GM23338 (cell line): ENCODE results near the gene CST3.

Experiments
- CTCF ChIP-seq, 2 experiments: fragments of 200-600 bp in 1 of 2; sonication (generic) in 1 of 2; conservative IDR thresholded peaks; 2 replicates each; pipeline versions ENCODE4 v1.5.1 to v1.6.1; 2016 to 2017; ENCODE audit warnings: antibody characterized with exemption in 2 of 2, low read depth in 2 of 2, mild to moderate bottlenecking in 2 of 2, moderate library complexity in 1 of 2
- EZH2phosphoT487 ChIP-seq: fragments of 200-600 bp; sonication (generic); IDR thresholded peaks from one replicate; pipeline ENCODE4 v1.8.1; 2018; ENCODE audit warnings: antibody characterized with exemption; ENCODE audit not compliant: unreplicated experiment
- POLR2AphosphoS5 ChIP-seq: IDR thresholded peaks from 2 replicates; pipeline ENCODE4 v1.6.1; 2016; ENCODE audit warnings: antibody characterized with exemption, low read depth
- REST ChIP-seq: IDR thresholded peaks from one replicate; pipeline ENCODE4 v1.6.1; 2018; ENCODE audit warnings: antibody characterized with exemption; ENCODE audit not compliant: unreplicated experiment

- TF ChIP-seq CTCF (conservative IDR thresholded peaks at IDR 0.05; ENCODE audit: low read depth in 2 of 2), result no peak
- TF ChIP-seq EZH2phosphoT487, result no peak
- no peak for TF ChIP-seq REST
- TF ChIP-seq POLR2AphosphoS5, result no peak
These were observed 46.5 kb upstream of the CST3 start for GRCh38 chr20:23684261-23684660.
